Astrocyte (in vitro differentiated cells and primary cell): Measurements from ENCODE around the gene YWHAB. TPM values are rescaled to one million over a fixed set of nuclear protein-coding genes. Genes with fewer than 3 reads are reported as not detected.
"Not testable (repeated sequence)": the region's sequence is repeated elsewhere in the genome, so short reads cannot be mapped to it uniquely, and the experiment has no call there.

Source experiments
- DNase-seq: peaks from one replicate; pipeline ENCODE4 v3.0.0-alpha.2; 2010; ENCODE audit warnings: low read depth
- FAIRE-seq: peaks from 2 replicates; lab custom pipeline; 2011; peaks lifted over from hg19 to GRCh38; lab: Jason Lieb, UNC
- H2AFZ ChIP-seq: 2 replicates; pipeline ENCODE4 v1.6.0; 2012; ENCODE audit warnings: low read depth, low read length, inconsistent platforms
- H3K27ac ChIP-seq: 2 replicates; pipeline ENCODE4 v1.5.1; 2011; ENCODE audit warnings: low read depth, low read length, inconsistent platforms
- H3K27me3 ChIP-seq: 2 replicates; pipeline ENCODE4 v1.6.0; 2011; ENCODE audit warnings: low read length, inconsistent platforms; ENCODE audit not compliant: insufficient read depth
- H3K36me3 ChIP-seq: 2 replicates; pipeline ENCODE4 v1.5.1; 2011; ENCODE audit warnings: low read length, inconsistent platforms; ENCODE audit not compliant: insufficient read depth
- H3K4me1 ChIP-seq: 2 replicates; pipeline ENCODE4 v1.5.1; 2011; ENCODE audit warnings: low read length, inconsistent platforms; ENCODE audit not compliant: insufficient read depth
- H3K4me2 ChIP-seq: 2 replicates; pipeline ENCODE4 v1.6.0; 2012; ENCODE audit warnings: low read length, inconsistent platforms
- H3K4me3 ChIP-seq: 2 replicates; pipeline ENCODE4 v1.5.1; 2011; ENCODE audit warnings: low read depth, mild to moderate bottlenecking, low read length, inconsistent platforms; ENCODE audit not compliant: insufficient read depth
- H3K79me2 ChIP-seq: 2 replicates; pipeline ENCODE4 v1.6.0; 2012; ENCODE audit warnings: mild to moderate bottlenecking, low read length, inconsistent platforms; ENCODE audit not compliant: insufficient read depth
- H3K9ac ChIP-seq: 2 replicates; pipeline ENCODE4 v1.6.0; 2012; ENCODE audit warnings: mild to moderate bottlenecking, low read length, inconsistent platforms
- H3K9me3 ChIP-seq: 2 replicates; pipeline ENCODE4 v1.5.1; 2012; ENCODE audit warnings: low read depth, mild to moderate bottlenecking, low read length, inconsistent platforms; ENCODE audit not compliant: insufficient read depth
- H4K20me1 ChIP-seq: 2 replicates; pipeline ENCODE4 v1.6.0; 2012; ENCODE audit warnings: low read length, inconsistent platforms; ENCODE audit not compliant: insufficient read depth
- H3K27ac Mint-ChIP-seq: one replicate; pipeline ENCODE4 v1.8.0; 2021; ENCODE audit warnings: mild to moderate bottlenecking, mixed read lengths; ENCODE audit not compliant: unreplicated experiment
- H3K27me3 Mint-ChIP-seq: one replicate; pipeline ENCODE4 v1.8.0; 2021; ENCODE audit warnings: low read depth, mixed read lengths; ENCODE audit not compliant: unreplicated experiment
- H3K36me3 Mint-ChIP-seq: one replicate; pipeline ENCODE4 v1.8.0; 2021; ENCODE audit warnings: low read depth, mixed read lengths; ENCODE audit not compliant: unreplicated experiment
- H3K4me1 Mint-ChIP-seq: one replicate; pipeline ENCODE4 v1.8.0; 2021; ENCODE audit warnings: low read depth, mixed read lengths; ENCODE audit not compliant: unreplicated experiment
- H3K4me3 Mint-ChIP-seq: one replicate; pipeline ENCODE4 v1.8.0; 2021; ENCODE audit warnings: mild to moderate bottlenecking, moderate library complexity, mixed read lengths; ENCODE audit not compliant: unreplicated experiment
- H3K9me3 Mint-ChIP-seq: one replicate; pipeline ENCODE4 v1.8.0; 2021; ENCODE audit warnings: mild to moderate bottlenecking, mixed read lengths; ENCODE audit not compliant: unreplicated experiment
- CTCF ChIP-seq: IDR thresholded peaks from 2 replicates; pipeline ENCODE4 v1.5.1; 2011; ENCODE audit warnings: low read depth, mild to moderate bottlenecking, inconsistent platforms, low read length, moderate library complexity; ENCODE audit not compliant: insufficient read depth
- EZH2 ChIP-seq: IDR thresholded peaks from 2 replicates; pipeline ENCODE4 v1.6.1; 2012; ENCODE audit warnings: mild to moderate bottlenecking, low read length, inconsistent platforms; ENCODE audit not compliant: insufficient read depth
- total RNA-seq: library from RNA; stranded (reverse); gene quantifications from 2 replicates; pipeline ENCODE4 v1.2.1, GENCODE V29; 2021

YWHAB gene
- total RNA-seq, 1 donor from 2014 or later: 236 TPM

GRCh38 chr20:44861531-44862006 is 23.9 kb upstream of the YWHAB start:
- TF ChIP-seq CTCF (no peak), EZH2 (no peak)
- Mint-ChIP-seq H3K27ac (no peak overlapping the region), H3K4me1 (peaks cover 10% of the 10 kb centered on the region), H3K4me3 (no peak overlapping the region), H3K27me3 (no peaks in the 10 kb centered on the region), H3K36me3 (no peaks in the 10 kb centered on the region), H3K9me3 (no peaks in the 10 kb centered on the region)
- H3K27ac ChIP-seq: no peak overlapping the region
- H3K79me2 ChIP-seq: no peaks in the 10 kb centered on the region
- no peaks in the 10 kb centered on the region for H3K9me3 ChIP-seq
- H2AFZ ChIP-seq: peak overlapping the region; percentile 26
- no peaks in the 10 kb centered on the region for H4K20me1 ChIP-seq
- H3K4me1 ChIP-seq: peaks cover 10% of the 10 kb centered on the region
- H3K4me3 ChIP-seq: no peak overlapping the region
- peaks cover 5% of the 10 kb centered on the region for H3K27me3 ChIP-seq
- H3K4me2 ChIP-seq: peak overlapping the region; percentile 63
- no peaks in the 10 kb centered on the region for H3K36me3 ChIP-seq
- peak; percentile 63 for DNase-seq
- no peak for FAIRE-seq
- no peak overlapping the region for H3K9ac ChIP-seq

- Histone ChIP-seq H3K4me3 (no peak overlapping the region), H3K36me3 (no peaks in the 10 kb centered on the region), H3K4me2 (peak overlapping the region; percentile 63), H4K20me1 (no peaks in the 10 kb centered on the region), H3K27ac (no peak overlapping the region), H3K79me2 (no peaks in the 10 kb centered on the region), H3K27me3 (peaks cover 8% of the 10 kb centered on the region), H3K9me3 (no peaks in the 10 kb centered on the region), H2AFZ (no peak overlapping the region), H3K9ac (no peak overlapping the region), H3K4me1 (peaks cover 10% of the 10 kb centered on the region)
- Mint-ChIP-seq H3K9me3 (no peaks in the 10 kb centered on the region), H3K27me3 (no peaks in the 10 kb centered on the region), H3K4me3 (no peak overlapping the region), H3K36me3 (no peaks in the 10 kb centered on the region), H3K27ac (no peak overlapping the region), H3K4me1 (peaks cover 14% of the 10 kb centered on the region)
- FAIRE-seq (no peak), DNase-seq (no peak)
- no peak for TF ChIP-seq EZH2
- no peak for TF ChIP-seq CTCF
Measured at GRCh38 chr20:44862286-44862685, 23.2 kb upstream of the YWHAB start.

- DNase-seq, FAIRE-seq, H3K9me3 ChIP-seq, H3K27ac Mint-ChIP-seq, H3K9me3 Mint-ChIP-seq, H3K27me3 Mint-ChIP-seq, H3K79me2 ChIP-seq, H3K36me3 ChIP-seq, H3K4me3 ChIP-seq, H3K36me3 Mint-ChIP-seq, H2AFZ ChIP-seq, H3K4me3 Mint-ChIP-seq, H3K9ac ChIP-seq, H3K27me3 ChIP-seq, H4K20me1 ChIP-seq, H3K4me2 ChIP-seq, H3K27ac ChIP-seq: not testable (repeated sequence)
- peaks cover 17% of the 10 kb centered on the region for H3K4me1 Mint-ChIP-seq
- peaks cover 10% of the 10 kb centered on the region for H3K4me1 ChIP-seq
Measured at GRCh38 chr20:44863365-44864084, 22.0 kb upstream of the YWHAB start.

GRCh38 chr20:44864493-44864892 is 21.0 kb upstream of the YWHAB start:
- H3K4me3 ChIP-seq, H3K36me3 ChIP-seq, H4K20me1 ChIP-seq, H3K4me2 ChIP-seq, H3K27me3 Mint-ChIP-seq, H3K79me2 ChIP-seq, H2AFZ ChIP-seq, FAIRE-seq, DNase-seq, H3K9me3 ChIP-seq, H3K27me3 ChIP-seq, H3K27ac Mint-ChIP-seq, H3K27ac ChIP-seq, H3K9ac ChIP-seq, H3K4me3 Mint-ChIP-seq, H3K36me3 Mint-ChIP-seq, H3K9me3 Mint-ChIP-seq: not testable (repeated sequence)
- peaks cover 10% of the 10 kb centered on the region for H3K4me1 ChIP-seq
- H3K4me1 Mint-ChIP-seq: peaks cover 17% of the 10 kb centered on the region
